NCI-H1694 treated with DMSO at 0.1 percent for 48 hours (cell line): ENCODE results near the gene DPH7.
"Not testable (repeated sequence)": the region's sequence is repeated elsewhere in the genome, so short reads cannot be mapped to it uniquely, and the experiment has no call there.

Source experiments
- DNase-seq: peaks from one replicate; lab custom pipeline; 2025; lab: John Stamatoyannopoulos, UW

The DPH7 gene

GRCh38 chr9:137606005-137606621 lies 27.4 kb upstream of the DPH7 start:
- no peak for DNase-seq

- peak; percentile 77 for DNase-seq
Measured at GRCh38 chr9:137605121-137606004, 26.6 kb upstream of the DPH7 start, which contains the start of gene ARRDC1. Gene ARRDC1, plus strand, starts transcription at chr9:137605686. Its CDS starts 32 bp downstream, at chr9:137605718.

GRCh38 chr9:137604345-137605086 lies 25.8 kb upstream of the DPH7 start:
- no peak for DNase-seq

GRCh38 chr9:137603879-137604278 lies 25.2 kb upstream of the DPH7 start:
- no peak for DNase-seq

- no peak for DNase-seq
Measured at GRCh38 chr9:137602661-137603060, 23.9 kb upstream of the DPH7 start.

GRCh38 chr9:137598943-137599342 lies 20.2 kb upstream of the DPH7 start:
- DNase-seq = no peak

GRCh38 chr9:137596577-137596976 lies 17.9 kb upstream of the DPH7 start:
- DNase-seq = not testable (repeated sequence)

- no peak for DNase-seq
Measured at GRCh38 chr9:137593176-137593575, 14.5 kb upstream of the DPH7 start.

GRCh38 chr9:137592767-137593166 lies 14.0 kb upstream of the DPH7 start:
- DNase-seq = no peak

GRCh38 chr9:137590469-137591383 lies 12.0 kb upstream of the DPH7 start, which contains the start of gene ZMYND19:
Gene ZMYND19, minus strand, starts transcription at chr9:137590512. Its CDS starts 249 bp downstream, at chr9:137590263.
- DNase-seq = peak; percentile 47

GRCh38 chr9:137590123-137590468 lies 11.4 kb upstream of the DPH7 start:
- no peak for DNase-seq

GRCh38 chr9:137589441-137590122 lies 10.9 kb upstream of the DPH7 start:
- no peak for DNase-seq

GRCh38 chr9:137588891-137589290 lies 10.2 kb upstream of the DPH7 start:
- DNase-seq = no peak

- no peak for DNase-seq
Measured at GRCh38 chr9:137588311-137588710, 9.6 kb upstream of the DPH7 start.

GRCh38 chr9:137586854-137587253 lies 8.1 kb upstream of the DPH7 start:
- DNase-seq = no peak

- no peak for DNase-seq
Measured at GRCh38 chr9:137583957-137584356, 5.2 kb upstream of the DPH7 start.

- DNase-seq = no peak
Measured at GRCh38 chr9:137583347-137583746, 4.6 kb upstream of the DPH7 start.

- DNase-seq = peak; percentile 17
Measured at GRCh38 chr9:137582286-137582860, 3.6 kb upstream of the DPH7 start.

- DNase-seq = no peak
Measured at GRCh38 chr9:137581361-137582285, 2.9 kb upstream of the DPH7 start.

- DNase-seq = no peak
Measured at GRCh38 chr9:137580954-137581322, 2.2 kb upstream of the DPH7 start.
